ENCODE measurements around the gene PLIN4.

PLIN4 gene

GRCh38 chr19:4518345-4519171 lies at the start of gene PLIN4:
TSS of gene PLIN4 (minus strand) at chr19:4518486. CDS start at chr19:4518272, 214 bp downstream.
- no peak for DNase-seq

GRCh38 chr19:4567584-4568071 lies 49.3 kb upstream of the PLIN4 start:
- peak; percentile 53 for DNase-seq

- no peak for DNase-seq
These were observed 48.2 kb upstream of the PLIN4 start for GRCh38 chr19:4566402-4567051.

- DNase-seq, result peak; percentile 95
These were observed 45.3 kb upstream of the PLIN4 start for GRCh38 chr19:4563562-4563961.

- DNase-seq, result peak; percentile 94
These were observed 43.8 kb upstream of the PLIN4 start for GRCh38 chr19:4562085-4562484.

GRCh38 chr19:4559569-4559968 lies 41.3 kb upstream of the PLIN4 start, which contains the start of gene SEMA6B:
TSS of gene SEMA6B (minus strand) at chr19:4559684. CDS start at chr19:4558457, 1,227 bp downstream.
- peak; percentile 68 for DNase-seq

GRCh38 chr19:4557971-4558941 lies 40.0 kb upstream of the PLIN4 start:
- DNase-seq, result no peak

- DNase-seq, result no peak
These were observed 39.1 kb upstream of the PLIN4 start for GRCh38 chr19:4557144-4557970.

- peak; percentile 34 for DNase-seq
These were observed 38.4 kb upstream of the PLIN4 start for GRCh38 chr19:4556597-4557127.

GRCh38 chr19:4555657-4556561 lies 37.6 kb upstream of the PLIN4 start:
- no peak for DNase-seq

- no peak for DNase-seq
These were observed 36.4 kb upstream of the PLIN4 start for GRCh38 chr19:4554717-4555116.

- no peak for DNase-seq
These were observed 35.5 kb upstream of the PLIN4 start for GRCh38 chr19:4553775-4554174.

GRCh38 chr19:4553092-4553695 lies 34.9 kb upstream of the PLIN4 start:
- no peak for DNase-seq

- no peak for DNase-seq
These were observed 34.2 kb upstream of the PLIN4 start for GRCh38 chr19:4552525-4552819.

- DNase-seq, result no peak
These were observed 32.3 kb upstream of the PLIN4 start for GRCh38 chr19:4550479-4551050.

GRCh38 chr19:4550018-4550417 lies 31.7 kb upstream of the PLIN4 start:
- no peak for DNase-seq

GRCh38 chr19:4548238-4548584 lies 29.9 kb upstream of the PLIN4 start:
- DNase-seq, result no peak

GRCh38 chr19:4547303-4548237 lies 29.3 kb upstream of the PLIN4 start:
- peak; percentile 33 for DNase-seq

All from MV-4-11 (cell line).